HTR-8/SVneo (cell line): ENCODE results near the gene KLF11.

ENCODE experiments used
- DNase-seq: peaks from one replicate; pipeline ENCODE4 v3.0.0; 2011; ENCODE audit warnings: low spot score, mixed read lengths; ENCODE audit not compliant: insufficient read length
- FAIRE-seq: peaks from 2 replicates; lab custom pipeline; 2011; peaks lifted over from hg19 to GRCh38; lab: Jason Lieb, UNC

KLF11 gene

GRCh38 chr2:10059552-10060335 lies 16.4 kb downstream of the KLF11 start:
- FAIRE-seq (no peak), DNase-seq (no peak)

DNA sequence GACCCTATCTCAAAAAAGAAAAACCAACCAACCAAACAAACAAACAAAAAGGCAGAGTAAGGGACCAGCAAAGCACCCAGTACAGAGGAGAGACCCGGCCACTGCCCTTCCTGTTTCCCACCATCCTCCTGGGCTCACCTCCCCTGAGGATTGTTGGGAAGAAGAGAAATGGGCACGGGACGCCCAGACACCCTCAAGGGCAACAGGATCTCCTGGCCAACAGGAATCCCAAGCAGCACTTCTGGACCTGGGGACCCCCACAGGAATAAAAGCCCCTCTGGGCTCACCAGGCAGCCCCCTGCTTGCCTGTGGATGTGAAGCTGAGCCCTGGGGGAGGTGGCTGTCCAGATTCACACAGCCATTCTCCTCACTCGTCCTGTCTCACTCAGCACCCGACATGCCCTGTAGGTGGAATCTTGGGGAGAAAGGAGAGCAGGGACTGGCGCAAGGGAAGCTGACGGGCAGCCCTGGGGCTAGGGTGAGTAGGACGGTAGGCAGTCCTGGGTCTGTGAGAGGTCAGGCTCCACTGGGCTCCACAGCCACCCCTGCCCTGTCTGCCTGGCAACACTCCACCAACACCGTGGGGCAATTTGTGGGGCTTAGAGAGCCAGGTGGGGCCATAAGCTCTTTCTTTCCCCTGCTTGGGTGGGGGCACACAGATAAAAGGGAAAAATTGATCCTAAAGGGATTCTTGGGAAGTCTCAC lies 18.0 kb downstream of the KLF11 start:
- no peak for FAIRE-seq
- no peak for DNase-seq

GRCh38 chr2:10062931-10063365 lies 19.6 kb downstream of the KLF11 start:
- FAIRE-seq (no peak), DNase-seq (no peak)

DNA sequence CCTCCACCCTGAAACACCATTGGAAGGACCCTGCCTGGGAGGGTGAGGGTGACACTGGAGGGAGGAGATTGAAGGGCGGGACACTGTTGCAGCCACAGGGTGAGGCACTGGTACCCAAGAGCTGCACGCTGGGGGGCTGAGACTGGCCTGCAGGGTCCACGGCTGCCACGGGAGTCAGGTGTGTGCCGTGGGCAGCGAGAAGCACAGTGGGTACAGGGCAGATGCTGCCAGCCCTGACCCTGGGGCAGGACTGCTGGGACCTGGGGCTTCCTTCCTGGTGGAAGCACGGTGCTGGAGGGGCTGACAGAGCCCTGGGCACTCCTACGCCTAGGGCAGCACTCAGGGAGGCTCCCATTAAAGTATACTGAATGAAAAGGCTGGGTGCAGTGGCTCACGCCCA lies 20.2 kb downstream of the KLF11 start:
- FAIRE-seq = no peak

DNA sequence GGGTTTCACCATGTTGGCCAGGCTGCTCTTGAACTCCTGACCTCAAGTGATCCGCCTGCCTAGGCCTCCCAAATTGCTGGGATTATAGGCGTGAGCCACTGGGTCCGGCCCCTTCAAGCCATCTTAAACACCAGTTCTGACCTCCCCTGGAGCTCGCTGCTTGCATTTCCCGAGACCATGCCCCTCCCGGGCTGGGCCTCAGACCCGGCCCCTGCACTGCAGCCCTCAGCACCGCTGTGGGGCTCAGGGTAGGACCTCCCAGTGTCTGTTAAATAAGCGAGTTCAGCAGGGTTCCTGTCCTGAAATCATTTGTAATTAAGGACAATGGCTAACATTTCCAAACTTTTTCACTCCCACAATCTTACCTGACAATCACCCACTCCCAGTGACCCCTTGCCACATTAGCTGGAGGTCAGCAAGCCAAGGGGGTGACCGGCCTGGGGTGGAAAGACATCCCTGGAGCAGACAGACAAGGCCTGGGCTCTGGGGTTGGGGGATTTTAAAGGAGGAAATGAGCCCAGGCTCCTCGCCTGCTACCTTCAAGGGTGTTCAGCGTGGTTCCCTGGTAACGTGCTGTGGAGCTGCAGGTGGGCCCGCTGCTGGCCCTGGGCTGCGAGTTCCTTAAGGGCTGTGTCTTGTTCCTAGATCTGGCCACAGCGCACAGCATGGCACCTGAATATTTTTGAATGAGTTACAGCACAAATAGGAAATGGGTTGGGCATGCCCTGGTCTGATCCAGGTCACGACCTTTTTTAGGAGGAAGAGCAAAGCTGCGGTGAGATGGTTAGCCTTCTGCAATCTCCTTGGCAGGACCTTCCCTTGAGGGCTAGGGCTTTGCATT lies 21.8 kb downstream of the KLF11 start:
- DNase-seq (no peak), FAIRE-seq (no peak)

More for the DNA sequence above, 20.2 kb downstream of the KLF11 start:
- DNase-seq = no peak

DNA sequence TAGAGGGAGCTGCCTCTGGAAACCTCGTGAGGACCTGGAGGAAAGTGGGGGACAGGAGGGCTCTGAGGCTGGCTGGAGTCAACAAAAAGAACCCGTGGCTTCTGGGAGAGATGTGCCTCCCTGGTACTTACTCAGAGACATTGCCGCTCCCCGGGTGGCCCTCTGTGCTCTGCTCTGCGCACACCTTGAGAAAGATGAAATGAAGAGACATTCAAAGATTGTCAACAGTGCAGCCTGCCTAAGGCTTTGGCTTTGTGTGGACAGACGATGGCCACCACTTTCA lies 22.4 kb downstream of the KLF11 start:
- DNase-seq (no peak), FAIRE-seq (no peak)

GRCh38 chr2:10067330-10067729 lies 24.0 kb downstream of the KLF11 start:
- no peak for FAIRE-seq
- DNase-seq = no peak

- FAIRE-seq = no peak
- no peak for DNase-seq
Observed at GRCh38 chr2:10067881-10068280, 24.5 kb downstream of the KLF11 start.

DNA sequence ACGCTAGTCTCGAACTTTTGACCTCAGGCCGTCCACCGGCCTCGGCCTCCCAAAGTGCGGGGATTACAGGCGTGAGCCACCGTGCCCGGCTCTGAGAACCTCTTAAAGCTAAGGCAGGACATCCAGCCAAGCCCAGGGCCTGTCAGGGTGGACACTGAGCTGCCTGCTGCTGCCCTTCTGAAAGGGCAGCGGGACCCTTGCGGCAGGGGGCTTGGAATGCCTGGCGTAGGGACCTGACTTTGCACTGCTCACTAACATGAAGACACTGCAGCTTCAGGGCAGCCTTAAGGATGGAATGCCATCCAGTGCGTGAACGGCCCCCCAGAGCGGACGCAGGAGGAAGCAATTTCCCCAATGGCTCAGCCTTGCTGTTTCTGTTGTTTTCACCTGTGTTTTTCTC lies 27.8 kb downstream of the KLF11 start:
- FAIRE-seq (no peak), DNase-seq (no peak)

GRCh38 chr2:10071595-10071994 lies 28.2 kb downstream of the KLF11 start:
- no peak for FAIRE-seq
- DNase-seq = no peak

DNA sequence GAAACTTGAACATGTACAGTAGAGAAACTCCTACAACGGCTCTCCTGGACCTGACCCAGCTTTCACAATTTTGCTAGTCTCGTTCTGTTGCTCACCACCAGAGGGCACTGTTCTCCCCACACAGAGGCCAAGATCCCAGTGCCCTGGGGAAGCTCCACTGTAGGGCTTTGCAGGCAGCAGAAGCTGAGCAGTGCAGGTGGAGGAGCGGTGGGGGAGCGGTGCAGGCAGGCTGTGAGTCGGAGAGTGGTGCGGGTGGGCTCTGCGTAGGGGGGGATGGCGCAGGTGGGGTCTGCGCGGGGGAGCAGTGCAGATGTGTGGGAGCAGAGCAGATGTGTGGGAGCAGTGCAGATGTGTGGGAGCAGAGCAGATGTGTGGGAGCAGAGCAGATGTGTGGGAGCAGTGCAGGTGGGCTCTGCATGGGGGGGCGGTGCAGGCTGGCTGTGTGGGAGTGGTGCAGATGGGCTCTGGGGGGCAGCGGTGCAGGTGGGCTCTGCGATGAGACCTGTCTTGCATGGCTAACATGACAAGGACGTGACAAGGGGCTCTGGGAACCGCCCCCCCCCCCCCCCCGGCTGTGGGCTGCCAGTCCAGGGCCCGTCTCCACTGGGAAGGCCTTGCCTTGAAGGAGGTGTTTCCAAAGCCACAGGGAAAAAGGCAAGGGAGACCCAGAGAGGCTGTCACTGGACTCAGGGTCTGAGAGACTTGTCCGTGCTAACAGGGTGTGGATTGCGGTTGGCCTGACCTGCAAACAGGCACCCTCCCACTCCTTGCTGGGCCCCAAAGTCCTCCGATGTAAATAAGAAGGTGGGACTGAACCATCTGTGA lies 29.5 kb downstream of the KLF11 start:
- FAIRE-seq (peak; percentile 96), DNase-seq (peak; percentile 93)

- DNase-seq (no peak), FAIRE-seq (no peak)
Observed at GRCh38 chr2:10073706-10074105, 30.4 kb downstream of the KLF11 start.

GRCh38 chr2:10075101-10075500 lies 31.8 kb downstream of the KLF11 start:
- FAIRE-seq = no peak
- DNase-seq = no peak

DNA sequence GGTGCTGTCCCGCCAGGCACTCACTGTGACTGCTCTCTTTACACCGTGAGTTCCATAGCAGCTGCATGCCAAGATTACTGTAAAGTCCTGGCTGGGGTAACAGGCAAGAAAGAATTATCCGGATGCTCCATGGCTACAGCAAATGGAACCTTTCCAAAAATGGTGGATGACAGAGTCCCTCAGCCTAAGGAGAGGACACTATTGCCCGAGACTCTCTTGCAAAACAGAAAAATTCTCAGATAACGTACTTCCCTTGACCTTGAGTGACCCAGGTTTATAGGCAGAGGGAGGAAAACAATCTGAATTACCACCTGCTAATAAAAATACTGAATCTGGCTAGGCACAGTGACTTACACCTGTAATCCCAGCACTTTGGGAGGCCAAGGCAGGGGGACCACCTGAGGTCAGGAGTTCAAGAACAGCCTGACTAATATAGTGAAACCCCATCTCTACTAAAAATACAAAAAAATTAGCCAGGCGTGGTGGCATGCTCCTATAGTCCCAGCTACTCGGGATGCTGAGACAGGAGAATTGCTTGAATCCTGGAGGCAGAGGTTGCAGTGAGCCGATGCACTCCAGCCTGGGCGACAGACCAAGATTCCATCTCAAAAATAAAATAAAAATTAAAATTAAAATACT lies 32.3 kb downstream of the KLF11 start:
- FAIRE-seq (no peak), DNase-seq (no peak)

DNA sequence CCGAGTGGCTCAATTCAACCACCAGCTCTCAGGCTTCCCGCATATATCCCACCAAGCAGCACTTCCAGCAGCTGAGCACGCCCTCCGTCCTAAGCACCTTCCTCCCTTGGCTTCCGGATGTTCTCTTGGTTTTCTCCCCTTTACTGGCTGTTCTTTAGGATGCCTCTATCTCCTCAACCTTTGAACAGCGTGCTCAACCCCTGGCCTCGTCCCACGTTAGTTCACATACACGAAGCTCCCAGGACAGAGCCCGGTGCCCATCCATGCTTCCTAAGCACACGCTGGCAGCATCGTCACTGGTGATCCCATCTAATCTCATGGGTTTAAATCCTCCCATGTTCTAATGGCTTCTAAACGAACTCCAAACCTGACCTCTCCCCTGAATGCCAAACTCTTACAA lies 33.2 kb downstream of the KLF11 start:
- no peak for DNase-seq
- no peak for FAIRE-seq

- FAIRE-seq (no peak), DNase-seq (no peak)
Observed at GRCh38 chr2:10076988-10077527, 33.7 kb downstream of the KLF11 start.

- DNase-seq (no peak), FAIRE-seq (no peak)
Observed at GRCh38 chr2:10078001-10078400, 34.7 kb downstream of the KLF11 start.

GRCh38 chr2:10078704-10079265 lies 35.4 kb downstream of the KLF11 start:
- FAIRE-seq (no peak), DNase-seq (peak; percentile 44)

DNA sequence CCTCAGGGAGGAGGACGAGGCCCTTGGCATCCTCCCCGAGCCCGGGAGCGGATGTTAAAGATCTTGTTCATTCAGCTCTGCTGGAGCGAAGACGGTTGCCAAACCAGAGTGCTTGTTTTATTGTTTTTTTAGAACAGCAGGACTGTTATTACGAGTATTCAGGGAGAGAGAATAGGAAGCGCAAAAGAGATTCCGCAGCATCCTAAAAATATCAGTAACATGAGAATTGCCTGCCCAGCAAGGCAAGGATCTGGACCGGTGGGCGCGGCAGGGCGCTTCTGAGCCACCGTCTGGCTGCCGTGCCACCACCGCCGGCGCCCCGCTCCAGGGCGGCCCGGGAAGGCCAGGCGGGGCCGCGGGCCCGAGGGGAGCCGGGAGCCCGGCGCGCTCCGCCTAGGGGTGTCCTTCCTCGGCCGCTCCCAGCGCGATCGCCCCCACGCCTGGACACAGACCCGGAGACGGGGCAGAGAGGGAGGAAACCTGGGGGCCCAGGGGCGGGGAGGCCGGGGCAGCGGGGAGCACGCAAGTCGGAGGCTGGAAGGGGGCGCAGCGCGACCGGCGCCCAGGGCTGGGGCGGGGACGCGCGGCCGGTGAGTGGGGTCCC lies 36.0 kb downstream of the KLF11 start:
- DNase-seq (peak; percentile 41), FAIRE-seq (no peak)
